HepG2 (cell line): ENCODE measurements around the gene LYST. TPM values are rescaled to one million over a fixed set of nuclear protein-coding genes. Genes with fewer than 3 reads are reported as not detected.

Source experiments
- DR1 ChIP-seq: sonication (generic); formaldehyde crosslinking; IDR thresholded peaks from 2 replicates; pipeline ENCODE4 v1.8.0; 2021; ENCODE audit warnings: mild to moderate bottlenecking, missing genetic modification reagents, inconsistent platforms
- JUNB ChIP-seq: sonication (generic); formaldehyde crosslinking; IDR thresholded peaks from 2 replicates; pipeline ENCODE4 v1.8.0; 2022; ENCODE audit warnings: missing genetic modification reagents, mild to moderate bottlenecking, borderline replicate concordance
- NONO ChIP-seq, 2 experiments: fragments of 450-650 bp in 1 of 2; sonication (generic) in 1 of 2; formaldehyde crosslinking in 1 of 2; IDR thresholded peaks in 1 of 2; conservative IDR thresholded peaks in 1 of 2; 2 replicates each; pipeline versions ENCODE4 v1.6.1 to v1.8.0; 2017 to 2022; ENCODE audit warnings: mild to moderate bottlenecking in 1 of 2, missing genetic modification reagents in 1 of 2, moderate library complexity in 1 of 2
- NR2F6 ChIP-seq, 2 experiments: IDR thresholded peaks; 2 replicates each; pipeline ENCODE4 v1.6.1; 2016; ENCODE audit warnings: antibody characterized with exemption in 1 of 2, mild to moderate bottlenecking in 1 of 2
- POLR2AphosphoS5 ChIP-seq: IDR thresholded peaks from 2 replicates; pipeline ENCODE4 v1.6.1; 2012; ENCODE audit warnings: low read depth, low read length
- RELA ChIP-seq: sonication (generic); formaldehyde crosslinking; IDR thresholded peaks from 2 replicates; pipeline ENCODE4 v1.4.0; 2020; ENCODE audit warnings: missing genetic modification reagents
- SYNCRIP ChIP-seq: fragments of 200-400 bp; formaldehyde crosslinking; IDR thresholded peaks from 2 replicates; pipeline ENCODE4 v1.6.1; 2018; ENCODE audit warnings: mild to moderate bottlenecking, low read depth, low read length; ENCODE audit not compliant: insufficient read depth
- TCF7L2 ChIP-seq: IDR thresholded peaks from 2 replicates; pipeline ENCODE4 v1.6.1; 2011; ENCODE audit warnings: mild to moderate bottlenecking, low read depth, low read length, moderate library complexity
- ZFP36L1 ChIP-seq: sonication (generic); formaldehyde crosslinking; IDR thresholded peaks from 2 replicates; pipeline ENCODE4 v1.8.0; 2022; ENCODE audit warnings: mild to moderate bottlenecking, missing genetic modification reagents, moderate library complexity
- ZNF326 ChIP-seq: sonication (generic); formaldehyde crosslinking; IDR thresholded peaks from 2 replicates; pipeline ENCODE4 v1.4.0; 2020; ENCODE audit warnings: missing genetic modification reagents, borderline replicate concordance
- ZNF496 ChIP-seq: sonication (generic); formaldehyde crosslinking; IDR thresholded peaks from 2 replicates; pipeline ENCODE4 v1.8.1; 2023; ENCODE audit warnings: mild to moderate bottlenecking, moderate library complexity, missing genetic modification reagents; ENCODE audit not compliant: insufficient replicate concordance
- ZNF547 ChIP-seq: sonication (generic); formaldehyde crosslinking; IDR thresholded peaks from 2 replicates; pipeline ENCODE4 v1.5.1; 2020; ENCODE audit warnings: mild to moderate bottlenecking, missing genetic modification reagents
- ZNF550 ChIP-seq: sonication (generic); formaldehyde crosslinking; IDR thresholded peaks from 2 replicates; pipeline ENCODE4 v1.4.0; 2020; ENCODE audit warnings: mild to moderate bottlenecking, missing genetic modification reagents, borderline replicate concordance
- polyA plus RNA-seq, 8 experiments: library from polyadenylated mRNA; depleted of rRNA in 3 of 8; stranded (reverse) in 7 of 8; unstranded in 1 of 8; fragments of >200 nt; fragmentation: Illumina TruSeq in 4 of 8; extraction: Trizol in 4 of 8; gene quantifications; 2 replicates each; pipeline versions ENCODE4 v1.2.1 to v1.2.3, GENCODE V29; 2011 to 2016; ENCODE audit warnings: low read depth in 4 of 8, missing spikeins in 1 of 8, mixed read lengths in 1 of 8; ENCODE audit not compliant: insufficient read depth in 1 of 8
- total RNA-seq, 5 experiments: library from RNA; depleted of rRNA; stranded (reverse); fragments of >200 nt; fragmentation: Illumina TruSeq; extraction: Trizol; gene quantifications; 2 replicates each; pipeline ENCODE4 v1.2.3, GENCODE V29; 2016; ENCODE audit warnings: low read depth in 1 of 5
- TF ChIP-seq, protein P1 (sequence below): sonication (generic); formaldehyde crosslinking; IDR thresholded peaks from 2 replicates; pipeline ENCODE4 v1.4.0; 2020; ENCODE audit warnings: missing genetic modification reagents, borderline replicate concordance

Gene LYST
- total and polyA plus RNA-seq, 2 of the 13 experiments (the other 11 are each of a cell fraction or from before 2014, with no cell fraction given) = 0.91 to 2.5 TPM

- TF ChIP-seq, protein P1, sequence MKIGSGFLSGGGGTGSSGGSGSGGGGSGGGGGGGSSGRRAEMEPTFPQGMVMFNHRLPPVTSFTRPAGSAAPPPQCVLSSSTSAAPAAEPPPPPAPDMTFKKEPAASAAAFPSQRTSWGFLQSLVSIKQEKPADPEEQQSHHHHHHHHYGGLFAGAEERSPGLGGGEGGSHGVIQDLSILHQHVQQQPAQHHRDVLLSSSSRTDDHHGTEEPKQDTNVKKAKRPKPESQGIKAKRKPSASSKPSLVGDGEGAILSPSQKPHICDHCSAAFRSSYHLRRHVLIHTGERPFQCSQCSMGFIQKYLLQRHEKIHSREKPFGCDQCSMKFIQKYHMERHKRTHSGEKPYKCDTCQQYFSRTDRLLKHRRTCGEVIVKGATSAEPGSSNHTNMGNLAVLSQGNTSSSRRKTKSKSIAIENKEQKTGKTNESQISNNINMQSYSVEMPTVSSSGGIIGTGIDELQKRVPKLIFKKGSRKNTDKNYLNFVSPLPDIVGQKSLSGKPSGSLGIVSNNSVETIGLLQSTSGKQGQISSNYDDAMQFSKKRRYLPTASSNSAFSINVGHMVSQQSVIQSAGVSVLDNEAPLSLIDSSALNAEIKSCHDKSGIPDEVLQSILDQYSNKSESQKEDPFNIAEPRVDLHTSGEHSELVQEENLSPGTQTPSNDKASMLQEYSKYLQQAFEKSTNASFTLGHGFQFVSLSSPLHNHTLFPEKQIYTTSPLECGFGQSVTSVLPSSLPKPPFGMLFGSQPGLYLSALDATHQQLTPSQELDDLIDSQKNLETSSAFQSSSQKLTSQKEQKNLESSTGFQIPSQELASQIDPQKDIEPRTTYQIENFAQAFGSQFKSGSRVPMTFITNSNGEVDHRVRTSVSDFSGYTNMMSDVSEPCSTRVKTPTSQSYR (CRISPR knock-in tag) = no peak
- TF ChIP-seq TCF7L2 (no peak), SYNCRIP (no peak), ZNF326 (CRISPR knock-in tag) (no peak), ZFP36L1 (CRISPR knock-in tag) (no peak), ZNF496 (CRISPR knock-in tag) (no peak), ZNF547 (CRISPR knock-in tag) (no peak), RELA (no peak), DR1 (CRISPR knock-in tag) (no peak), POLR2AphosphoS5 (no peak), ZNF550 (CRISPR knock-in tag) (no peak), NR2F6 (IDR thresholded peaks at IDR 0.05) (no peak), NR2F6 (CRISPR knock-in tag; IDR thresholded peaks at IDR 0.05) (no peak), JUNB (no peak), NONO (IDR thresholded peaks at IDR 0.05) (no peak), NONO (CRISPR knock-in tag; conservative IDR thresholded peaks at IDR 0.05) (no peak)
Measured at GRCh38 chr1:235776396-235776795, 90.3 kb downstream of the LYST start (continued).
